Endodermal cell (in vitro differentiated cells): ENCODE measurements around the gene INPP5K. TPM values are rescaled to one million over a fixed set of nuclear protein-coding genes. Genes with fewer than 3 reads are reported as not detected.

ENCODE experiments used
- DNase-seq: peaks from one replicate; pipeline ENCODE4 v3.0.0-alpha.2; 2017
- H3K27ac ChIP-seq: 2 replicates; pipeline ENCODE4 v1.5.1; 2013; ENCODE audit warnings: mild to moderate bottlenecking, low read depth, low read length, moderate library complexity
- H3K27me3 ChIP-seq: 2 replicates; pipeline ENCODE4 v1.6.1; 2013; ENCODE audit warnings: mild to moderate bottlenecking, low read length, moderate library complexity; ENCODE audit not compliant: insufficient read depth, control insufficient read depth, poor library complexity, severe bottlenecking
- H3K36me3 ChIP-seq: 2 replicates; pipeline ENCODE4 v1.7.0; 2013; ENCODE audit warnings: mild to moderate bottlenecking, low read length, moderate library complexity; ENCODE audit not compliant: control insufficient read depth, insufficient read depth
- H3K4me1 ChIP-seq: one replicate; pipeline ENCODE4 v1.7.0; 2013; ENCODE audit warnings: low read length; ENCODE audit not compliant: control insufficient read depth, insufficient read depth
- H3K4me3 ChIP-seq: 2 replicates; pipeline ENCODE4 v1.5.1; 2013; ENCODE audit warnings: mild to moderate bottlenecking, low read length, moderate library complexity
- H3K9ac ChIP-seq: 2 replicates; pipeline ENCODE4 v1.6.1; 2013; ENCODE audit warnings: mild to moderate bottlenecking, low read length, moderate library complexity; ENCODE audit not compliant: poor library complexity, severe bottlenecking; ENCODE audit errors: extremely low read depth
- H3K9me3 ChIP-seq: 2 replicates; pipeline ENCODE4 v1.6.1; 2013; ENCODE audit warnings: mild to moderate bottlenecking, low read length, moderate library complexity; ENCODE audit not compliant: control insufficient read depth
- H3K27ac Mint-ChIP-seq: 2 replicates; pipeline ENCODE4 v1.8.0; 2020; ENCODE audit warnings: mixed read lengths
- H3K27me3 Mint-ChIP-seq: 2 replicates; pipeline ENCODE4 v1.8.0; 2021; ENCODE audit warnings: mild to moderate bottlenecking, mixed read lengths; ENCODE audit not compliant: insufficient read depth
- H3K36me3 Mint-ChIP-seq: 2 replicates; pipeline ENCODE4 v1.8.0; 2020; ENCODE audit warnings: low read depth, mixed read lengths
- H3K4me1 Mint-ChIP-seq: 2 replicates; pipeline ENCODE4 v1.8.0; 2020; ENCODE audit warnings: mixed read lengths
- H3K4me3 Mint-ChIP-seq: 2 replicates; pipeline ENCODE4 v1.8.0; 2020; ENCODE audit warnings: mild to moderate bottlenecking, moderate library complexity, mixed read lengths
- H3K9me3 Mint-ChIP-seq: 2 replicates; pipeline ENCODE4 v1.8.0; 2020; ENCODE audit warnings: mild to moderate bottlenecking, mixed read lengths
- WGBS, 2 experiments: methylation state at CpG; one replicate each; pipeline versions ENCODE4 v1.1.5 to v1.1.7; 2013; ENCODE audit warnings: missing lambda C conversion rate in 2 of 2, mixed read lengths in 1 of 2; ENCODE audit not compliant: insufficient coverage in 1 of 2, insufficient read length in 1 of 2; 5-methylcytosine and 5-hydroxymethylcytosine counted together
- total RNA-seq, 2 donors: library from RNA; stranded (reverse); fragmentation: NEBNext Ultra II Directional in 1 of 2; extraction: Animal tissue kit (Norgen Biotek cat#: 25700) in 1 of 2; gene quantifications; 2 replicates in 1 of 2; 3 replicates in 1 of 2; pipeline ENCODE4 v1.2.1, GENCODE V29; 2021
- TF ChIP-seq, protein P1 (sequence below): fragments of 200-600 bp; sonication (generic); conservative IDR thresholded peaks from 2 replicates; pipeline ENCODE4 v1.5.0; 2021; ENCODE audit warnings: antibody characterized with exemption, mild to moderate bottlenecking

The INPP5K gene
- total RNA-seq, 2 donors from 2014 or later = 22.2 to 30.0 TPM

GRCh38 chr17:1478418-1478817, 38.0 kb downstream of the INPP5K start:
- H3K27ac Mint-ChIP-seq = no peak overlapping the region
- H3K4me1 Mint-ChIP-seq = no peaks in the 10 kb centered on the region
- H3K36me3 Mint-ChIP-seq = peaks cover 49% of the 10 kb centered on the region
- Histone ChIP-seq H3K27ac (no peak overlapping the region), H3K36me3 (peaks cover 45% of the 10 kb centered on the region), H3K4me1 (no peaks in the 10 kb centered on the region), H3K4me3 (no peak overlapping the region), H3K9me3 (no peaks in the 10 kb centered on the region), H3K27me3 (no peaks in the 10 kb centered on the region), H3K9ac (no peak overlapping the region)
- H3K4me3 Mint-ChIP-seq = no peak overlapping the region
- TF ChIP-seq, protein P1, sequence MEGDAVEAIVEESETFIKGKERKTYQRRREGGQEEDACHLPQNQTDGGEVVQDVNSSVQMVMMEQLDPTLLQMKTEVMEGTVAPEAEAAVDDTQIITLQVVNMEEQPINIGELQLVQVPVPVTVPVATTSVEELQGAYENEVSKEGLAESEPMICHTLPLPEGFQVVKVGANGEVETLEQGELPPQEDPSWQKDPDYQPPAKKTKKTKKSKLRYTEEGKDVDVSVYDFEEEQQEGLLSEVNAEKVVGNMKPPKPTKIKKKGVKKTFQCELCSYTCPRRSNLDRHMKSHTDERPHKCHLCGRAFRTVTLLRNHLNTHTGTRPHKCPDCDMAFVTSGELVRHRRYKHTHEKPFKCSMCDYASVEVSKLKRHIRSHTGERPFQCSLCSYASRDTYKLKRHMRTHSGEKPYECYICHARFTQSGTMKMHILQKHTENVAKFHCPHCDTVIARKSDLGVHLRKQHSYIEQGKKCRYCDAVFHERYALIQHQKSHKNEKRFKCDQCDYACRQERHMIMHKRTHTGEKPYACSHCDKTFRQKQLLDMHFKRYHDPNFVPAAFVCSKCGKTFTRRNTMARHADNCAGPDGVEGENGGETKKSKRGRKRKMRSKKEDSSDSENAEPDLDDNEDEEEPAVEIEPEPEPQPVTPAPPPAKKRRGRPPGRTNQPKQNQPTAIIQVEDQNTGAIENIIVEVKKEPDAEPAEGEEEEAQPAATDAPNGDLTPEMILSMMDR = no peak
- no peaks in the 10 kb centered on the region for H3K27me3 Mint-ChIP-seq
- no peak for DNase-seq
- 95 to 97% methylated on average over 18 to 26 of the region's 26 CpGs for WGBS, 2 experiments
- H3K9me3 Mint-ChIP-seq = no peaks in the 10 kb centered on the region

DNA sequence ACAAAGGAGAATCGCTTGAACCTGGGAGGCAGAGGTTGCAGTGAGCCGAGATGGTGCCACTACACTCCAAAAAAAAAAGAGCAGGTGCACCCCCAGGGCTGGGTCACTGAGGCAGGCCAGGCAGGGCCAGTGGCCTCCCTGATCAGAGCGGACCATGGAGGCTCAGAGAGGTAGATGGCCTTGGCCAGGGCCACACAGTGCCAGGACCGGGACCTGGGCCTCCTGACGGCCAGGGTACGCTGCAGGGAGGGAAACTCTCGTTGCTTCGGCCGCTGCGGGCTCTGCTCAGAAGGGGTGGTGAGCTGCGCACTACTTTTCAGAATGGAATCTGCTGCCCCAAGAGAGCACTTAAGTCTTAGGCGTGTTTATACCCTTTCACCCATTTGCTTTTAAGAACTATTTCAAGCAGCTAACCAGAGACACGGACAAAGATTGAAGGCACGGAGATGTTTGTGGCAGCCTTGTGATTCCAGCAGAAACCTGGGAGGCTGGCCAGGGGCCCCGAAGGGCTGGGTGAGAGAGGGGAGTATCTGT, 41.0 kb downstream of the INPP5K start:
- no peak overlapping the region for H3K27ac ChIP-seq
- H3K27me3 ChIP-seq = no peaks in the 10 kb centered on the region
- no peak overlapping the region for H3K4me3 Mint-ChIP-seq
- H3K9ac ChIP-seq = no peak overlapping the region
- peaks cover 34% of the 10 kb centered on the region for H3K36me3 ChIP-seq
- H3K9me3 ChIP-seq = no peaks in the 10 kb centered on the region
- peaks cover 34% of the 10 kb centered on the region for H3K36me3 Mint-ChIP-seq
- H3K27me3 Mint-ChIP-seq = no peaks in the 10 kb centered on the region
- WGBS, 2 experiments = 91 to 97% methylated on average over 6 to 15 of the region's 15 CpGs
- no peak overlapping the region for H3K27ac Mint-ChIP-seq
- H3K4me3 ChIP-seq = no peak overlapping the region
- H3K9me3 Mint-ChIP-seq = no peaks in the 10 kb centered on the region
- no peaks in the 10 kb centered on the region for H3K4me1 Mint-ChIP-seq
- H3K4me1 ChIP-seq = no peaks in the 10 kb centered on the region
- TF ChIP-seq, protein P1 = no peak
- DNase-seq = no peak

GRCh38 chr17:1474402-1475189, 41.8 kb downstream of the INPP5K start:
- no peak overlapping the region for H3K4me3 ChIP-seq
- H3K36me3 ChIP-seq = peaks cover 37% of the 10 kb centered on the region
- Mint-ChIP-seq H3K36me3 (peaks cover 34% of the 10 kb centered on the region), H3K4me3 (no peak overlapping the region), H3K27me3 (no peaks in the 10 kb centered on the region), H3K27ac (no peak overlapping the region), H3K9me3 (no peaks in the 10 kb centered on the region), H3K4me1 (no peaks in the 10 kb centered on the region)
- DNase-seq = no peak
- no peak overlapping the region for H3K27ac ChIP-seq
- H3K9me3 ChIP-seq = no peaks in the 10 kb centered on the region
- TF ChIP-seq, protein P1 = no peak
- H3K4me1 ChIP-seq = no peaks in the 10 kb centered on the region
- WGBS, 2 experiments = 93 to 94% methylated on average over 18 to 31 of the region's 31 CpGs
- no peaks in the 10 kb centered on the region for H3K27me3 ChIP-seq
- no peak overlapping the region for H3K9ac ChIP-seq
